GM18505 (cell line): Measurements from ENCODE around the gene PDE1C.

Source experiments
- ATAC-seq: cut with Tn5 transposase; IDR thresholded peaks from one replicate; pipeline ENCODE4 v1.9.1; 2021; ENCODE audit not compliant: unreplicated experiment
- POLR2A ChIP-seq: IDR thresholded peaks from 4 replicates; pipeline ENCODE4 v1.6.1; 2011; ENCODE audit warnings: borderline replicate concordance; ENCODE audit not compliant: insufficient read depth, insufficient read length; ENCODE audit errors: extremely low read depth

Gene PDE1C

DNA sequence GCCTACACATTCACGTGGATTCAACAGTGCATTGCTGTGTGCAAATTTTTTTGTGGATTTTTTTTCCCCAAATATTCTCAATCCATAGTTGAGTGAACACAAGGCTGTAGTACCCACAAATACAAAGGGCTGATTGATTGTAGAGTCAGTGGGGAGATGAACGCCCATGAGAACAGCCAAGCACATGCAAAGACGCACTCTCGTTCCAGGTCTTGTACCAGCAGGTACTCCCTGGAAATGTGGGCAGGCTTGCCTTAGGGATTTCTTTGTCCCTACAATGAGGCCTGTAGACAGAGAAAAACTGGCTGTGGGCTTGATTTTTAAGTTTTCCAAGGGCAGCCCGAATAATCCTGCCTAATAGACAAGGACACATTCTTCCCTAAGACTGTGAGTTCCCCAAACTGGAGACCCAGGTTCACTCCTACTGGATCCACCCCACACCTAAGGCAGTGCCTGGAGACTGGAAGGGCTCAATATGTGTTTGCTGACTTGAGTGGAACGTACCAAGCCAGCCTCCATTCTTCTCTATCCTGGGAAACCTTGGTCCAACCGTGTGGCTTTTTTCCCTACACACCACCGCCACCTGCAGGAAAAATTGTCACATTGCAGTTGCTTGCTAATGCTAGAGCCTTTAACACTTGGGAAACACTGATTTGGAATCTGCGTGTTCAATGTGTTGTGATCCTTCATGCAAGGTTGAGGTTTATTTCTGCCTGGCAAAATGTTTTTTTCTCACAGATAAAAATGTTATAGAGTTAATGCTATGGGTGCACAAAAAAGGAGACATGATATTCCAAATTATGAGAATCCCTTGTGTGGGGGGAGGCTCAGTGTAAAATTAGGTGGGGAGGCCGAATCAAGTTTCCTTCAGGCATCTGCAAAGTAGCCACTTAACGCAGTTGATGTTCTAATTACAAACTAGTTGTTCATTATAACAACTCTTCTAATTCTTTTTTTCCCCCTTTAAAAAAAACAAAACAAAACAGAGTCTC, 333.9 kb downstream of the PDE1C start:
- ATAC-seq = no peak
- TF ChIP-seq POLR2A = no peak

DNA sequence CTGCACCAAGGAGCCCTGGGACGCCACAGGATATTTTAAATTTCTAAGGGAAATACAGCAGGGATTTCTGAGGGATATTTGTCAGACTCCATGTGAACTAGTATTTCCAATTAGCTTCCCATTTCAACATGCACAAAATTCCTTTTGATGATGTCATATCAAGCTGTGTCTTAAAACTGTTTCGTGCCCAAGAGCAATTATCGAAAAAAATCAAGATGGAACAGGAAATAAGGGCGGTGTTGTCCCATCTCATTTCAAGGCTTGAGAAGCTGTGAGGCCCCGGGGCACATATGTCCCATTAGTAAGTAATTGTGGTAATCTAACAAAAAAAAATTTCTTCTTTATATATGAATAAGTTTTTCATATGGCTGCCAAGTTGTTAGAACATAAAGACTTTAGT, 335.8 kb downstream of the PDE1C start:
- no peak for ATAC-seq
- no peak for TF ChIP-seq POLR2A

- no peak for ATAC-seq
- no peak for TF ChIP-seq POLR2A
Measured at GRCh38 chr7:31729195-31729804, 340.9 kb downstream of the PDE1C start.

DNA sequence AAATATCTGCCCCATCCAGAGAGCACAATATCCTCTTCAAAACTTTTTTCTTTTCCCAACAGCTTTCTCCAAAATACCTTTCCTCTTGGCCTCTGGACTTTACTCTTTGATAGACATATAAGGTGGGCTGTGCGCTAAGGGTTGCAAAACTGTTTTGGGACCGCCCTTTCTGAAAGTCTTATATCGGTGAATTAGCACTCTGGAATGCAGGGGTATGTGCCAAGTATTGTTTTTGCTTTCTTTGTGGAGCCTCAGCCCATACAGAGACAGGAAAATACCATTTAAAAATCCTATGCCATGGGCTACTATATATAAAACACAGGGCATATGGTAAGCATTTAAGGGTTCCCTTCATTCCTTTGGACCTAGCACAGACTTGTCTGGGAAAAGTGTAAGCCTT, 345.5 kb downstream of the PDE1C start:
- TF ChIP-seq POLR2A = no peak
- no peak for ATAC-seq

- TF ChIP-seq POLR2A = no peak
- ATAC-seq = no peak
Measured at GRCh38 chr7:31720366-31720765, 349.8 kb downstream of the PDE1C start.

DNA sequence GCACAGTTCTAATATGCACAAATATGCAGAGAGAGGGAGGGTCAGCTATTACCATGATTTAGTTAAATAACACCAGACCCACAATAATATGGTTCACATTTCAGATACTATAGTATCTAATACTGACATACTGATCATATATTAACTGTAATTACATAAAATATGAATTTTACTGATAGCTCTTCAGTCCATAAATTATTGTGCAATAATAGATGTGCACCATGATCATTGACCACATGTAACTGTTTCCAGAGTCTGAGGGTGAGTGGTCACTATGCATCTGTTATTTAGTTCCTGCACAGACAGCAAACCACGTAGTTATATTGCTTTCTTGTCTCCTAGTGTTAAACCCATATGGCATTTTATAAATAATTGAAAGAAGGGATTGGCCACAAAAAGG, 353.9 kb downstream of the PDE1C start:
- ATAC-seq = no peak
- no peak for TF ChIP-seq POLR2A

GRCh38 chr7:31710171-31710570, 360.0 kb downstream of the PDE1C start:
- no peak for TF ChIP-seq POLR2A
- no peak for ATAC-seq

DNA sequence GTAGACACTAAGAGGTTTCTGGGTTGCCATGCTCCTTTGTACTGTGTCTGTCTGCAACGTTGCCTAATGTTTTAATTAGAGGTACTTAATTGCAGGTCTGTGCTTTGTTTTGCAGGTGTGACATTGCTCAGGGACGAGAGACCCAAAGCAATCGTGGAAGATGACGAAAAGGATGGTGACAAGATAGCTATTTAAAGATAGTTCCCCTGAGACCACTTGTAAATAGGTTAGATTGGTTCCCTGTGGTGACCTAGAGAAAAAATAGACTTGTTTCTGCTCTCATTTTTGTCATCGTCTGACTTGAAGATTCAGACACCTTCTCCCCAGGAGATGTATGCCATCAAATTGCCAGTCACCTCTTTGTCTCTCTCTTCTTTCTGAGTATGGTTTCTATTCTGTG, 363.1 kb downstream of the PDE1C start:
- ATAC-seq = no peak
- no peak for TF ChIP-seq POLR2A

GRCh38 chr7:31705377-31705776, 364.8 kb downstream of the PDE1C start:
- ATAC-seq = peak; percentile 52

GRCh38 chr7:31702354-31702753, 367.9 kb downstream of the PDE1C start:
- TF ChIP-seq POLR2A = no peak
- no peak for ATAC-seq

More at GRCh38 chr7:31705377-31705776, 364.8 kb downstream of the PDE1C start:
- no peak for TF ChIP-seq POLR2A
